OCI-LY1 (cell line): ENCODE results near the gene TXNL4B.

Experiments used
- H2AFZ ChIP-seq: fragments of 200-600 bp; sonication (generic), shearing (Covaris generic); 2 replicates; pipeline ENCODE4 v1.6.0; 2014; ENCODE audit warnings: antibody characterized with exemption, mild to moderate bottlenecking, low read length
- H3F3A ChIP-seq: fragments of 200-600 bp; sonication (generic), shearing (Covaris generic); 2 replicates; pipeline ENCODE4 v1.6.0; 2014; ENCODE audit warnings: mild to moderate bottlenecking, antibody characterized with exemption, low read length, moderate library complexity; ENCODE audit not compliant: insufficient read depth
- H3K27ac ChIP-seq: fragments of 200-600 bp; sonication (generic); 2 replicates; pipeline ENCODE4 v1.5.1; 2014; ENCODE audit warnings: low read length, mixed run types, mild to moderate bottlenecking, low read depth; ENCODE audit not compliant: poor library complexity, severe bottlenecking
- H3K27me3 ChIP-seq: fragments of 200-600 bp; sonication (generic); 2 replicates; pipeline ENCODE4 v1.6.0; 2014; ENCODE audit warnings: antibody characterized with exemption, mild to moderate bottlenecking, low read length, moderate library complexity; ENCODE audit not compliant: insufficient read depth
- H3K36me3 ChIP-seq: fragments of 200-600 bp; sonication (generic); 2 replicates; pipeline ENCODE4 v1.6.1; 2014; ENCODE audit warnings: mild to moderate bottlenecking, antibody characterized with exemption, low read length, moderate library complexity, mixed read lengths; ENCODE audit not compliant: insufficient read depth
- H3K4me1 ChIP-seq: fragments of 200-600 bp; sonication (generic); 2 replicates; pipeline ENCODE4 v1.5.1; 2014; ENCODE audit warnings: mild to moderate bottlenecking, low read length, moderate library complexity; ENCODE audit not compliant: insufficient read depth, severe bottlenecking
- H3K4me2 ChIP-seq: fragments of 200-600 bp; sonication (generic), shearing (Covaris generic); 2 replicates; pipeline ENCODE4 v1.6.1; 2014; ENCODE audit warnings: low read length
- H3K4me3 ChIP-seq: fragments of 200-600 bp; sonication (generic); 2 replicates; pipeline ENCODE4 v1.5.1; 2014; ENCODE audit warnings: low read length, low read depth, mild to moderate bottlenecking, mixed read lengths; ENCODE audit not compliant: poor library complexity, severe bottlenecking
- H3K79me2 ChIP-seq: fragments of 200-600 bp; shearing (Covaris generic); 2 replicates; pipeline ENCODE4 v1.6.1; 2016; ENCODE audit warnings: mixed run types, low read length, mixed read lengths; ENCODE audit not compliant: insufficient read depth
- H3K9ac ChIP-seq: fragments of 200-600 bp; sonication (generic), shearing (Covaris generic); 2 replicates; pipeline ENCODE4 v1.6.1; 2014; ENCODE audit warnings: mild to moderate bottlenecking, low read length, mixed read lengths
- H3K9me2 ChIP-seq: fragments of 200-600 bp; sonication (generic), shearing (Covaris generic); 2 replicates; pipeline ENCODE4 v1.6.1; 2014; ENCODE audit warnings: low read depth, mild to moderate bottlenecking, low read length, mixed read lengths
- H3K9me3 ChIP-seq: fragments of 200-600 bp; shearing (Covaris generic); 2 replicates; pipeline ENCODE4 v1.6.1; 2014; ENCODE audit warnings: low read length, mixed read lengths
- H4K20me1 ChIP-seq: fragments of 200-600 bp; sonication (generic), shearing (Covaris generic); 2 replicates; pipeline ENCODE4 v1.6.0; 2016; ENCODE audit warnings: mild to moderate bottlenecking, low read length; ENCODE audit not compliant: insufficient read depth
- EZH2 ChIP-seq: fragments of 200-600 bp; sonication (generic), shearing (Covaris generic); IDR thresholded peaks from 2 replicates; pipeline ENCODE4 v1.8.0; 2017; ENCODE audit warnings: borderline replicate concordance, mixed run types, mild to moderate bottlenecking, antibody characterized with exemption, low read length, moderate library complexity, mixed read lengths
- TF ChIP-seq, protein P1 (sequence below): fragments of 200-600 bp; sonication (generic), shearing (Covaris generic); IDR thresholded peaks from 2 replicates; pipeline ENCODE4 v1.5.1; 2017; ENCODE audit warnings: mild to moderate bottlenecking, antibody characterized with exemption, low read length, moderate library complexity, mixed read lengths

TXNL4B gene

DNA sequence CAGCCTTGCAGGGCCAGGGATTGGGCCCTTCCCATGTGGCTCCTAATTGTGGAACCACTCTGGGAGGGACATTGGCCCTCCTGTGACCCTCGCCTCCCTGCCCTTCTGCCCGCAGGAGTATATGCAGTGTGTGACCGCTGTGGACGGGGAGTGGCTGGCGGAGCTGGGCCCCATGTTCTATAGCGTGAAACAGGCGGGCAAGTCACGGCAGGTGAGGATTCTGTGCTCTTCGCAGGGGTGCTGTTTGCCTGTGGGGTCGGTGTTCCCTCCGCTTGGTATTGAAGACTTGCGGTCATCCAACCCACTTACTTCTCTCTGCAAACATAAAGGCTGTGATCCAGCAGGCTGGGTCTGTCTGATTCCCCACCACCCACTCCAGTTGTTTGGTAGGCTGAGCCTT is 15.9 kb upstream of the TXNL4B start:
- Histone ChIP-seq H3K27me3 (no peaks in the 10 kb centered on the region), H4K20me1 (no peaks in the 10 kb centered on the region), H3K27ac (no peak overlapping the region), H3K79me2 (no peaks in the 10 kb centered on the region), H3K4me3 (no peak overlapping the region), H3K9me2 (no peaks in the 10 kb centered on the region), H3K4me2 (no peak overlapping the region), H3K4me1 (no peaks in the 10 kb centered on the region), H3K36me3 (peaks cover 86% of the 10 kb centered on the region), H2AFZ (no peak overlapping the region), H3F3A (no peaks in the 10 kb centered on the region), H3K9ac (no peak overlapping the region), H3K9me3 (no peaks in the 10 kb centered on the region)
- no peak for TF ChIP-seq EZH2
- TF ChIP-seq, protein P1, sequence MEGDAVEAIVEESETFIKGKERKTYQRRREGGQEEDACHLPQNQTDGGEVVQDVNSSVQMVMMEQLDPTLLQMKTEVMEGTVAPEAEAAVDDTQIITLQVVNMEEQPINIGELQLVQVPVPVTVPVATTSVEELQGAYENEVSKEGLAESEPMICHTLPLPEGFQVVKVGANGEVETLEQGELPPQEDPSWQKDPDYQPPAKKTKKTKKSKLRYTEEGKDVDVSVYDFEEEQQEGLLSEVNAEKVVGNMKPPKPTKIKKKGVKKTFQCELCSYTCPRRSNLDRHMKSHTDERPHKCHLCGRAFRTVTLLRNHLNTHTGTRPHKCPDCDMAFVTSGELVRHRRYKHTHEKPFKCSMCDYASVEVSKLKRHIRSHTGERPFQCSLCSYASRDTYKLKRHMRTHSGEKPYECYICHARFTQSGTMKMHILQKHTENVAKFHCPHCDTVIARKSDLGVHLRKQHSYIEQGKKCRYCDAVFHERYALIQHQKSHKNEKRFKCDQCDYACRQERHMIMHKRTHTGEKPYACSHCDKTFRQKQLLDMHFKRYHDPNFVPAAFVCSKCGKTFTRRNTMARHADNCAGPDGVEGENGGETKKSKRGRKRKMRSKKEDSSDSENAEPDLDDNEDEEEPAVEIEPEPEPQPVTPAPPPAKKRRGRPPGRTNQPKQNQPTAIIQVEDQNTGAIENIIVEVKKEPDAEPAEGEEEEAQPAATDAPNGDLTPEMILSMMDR: no peak

DNA sequence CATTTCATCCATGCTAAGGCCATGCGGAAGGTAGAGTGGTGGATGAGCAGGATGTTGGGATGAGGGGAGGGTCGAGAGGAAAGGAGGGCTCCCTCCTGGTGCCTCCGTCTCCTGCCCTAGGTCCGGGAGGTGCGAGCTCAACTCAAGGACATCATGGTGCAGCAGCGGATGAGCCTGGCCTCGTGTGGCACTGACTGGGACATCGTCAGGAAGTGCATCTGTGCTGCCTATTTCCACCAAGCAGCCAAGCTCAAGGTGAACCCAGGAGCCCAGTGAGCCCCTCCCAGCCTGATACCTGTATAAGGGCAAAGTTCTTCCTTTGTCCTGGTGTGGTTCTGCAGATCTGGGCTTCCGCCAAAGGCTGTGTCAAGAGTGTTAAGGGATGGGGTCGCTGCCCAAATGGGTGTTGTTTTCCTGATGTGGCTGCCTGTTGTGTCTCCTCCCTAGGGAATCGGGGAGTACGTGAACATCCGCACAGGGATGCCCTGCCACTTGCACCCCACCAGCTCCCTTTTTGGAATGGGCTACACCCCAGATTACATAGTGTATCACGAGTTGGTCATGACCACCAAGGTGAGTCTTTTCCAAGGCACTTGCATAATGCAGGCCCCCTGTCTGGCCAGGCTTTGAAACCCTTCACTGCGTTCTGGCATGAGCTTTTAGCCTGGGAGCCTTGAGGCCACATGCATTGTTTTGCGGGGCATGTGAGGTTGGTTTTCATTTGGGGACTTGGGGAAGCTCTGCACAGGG is 15.1 kb upstream of the TXNL4B start:
- no peaks in the 10 kb centered on the region for H3K79me2 ChIP-seq
- no peak overlapping the region for H2AFZ ChIP-seq
- TF ChIP-seq EZH2: no peak
- TF ChIP-seq, protein P1: no peak
- no peak overlapping the region for H3K27ac ChIP-seq
- no peaks in the 10 kb centered on the region for H3F3A ChIP-seq
- peaks cover 94% of the 10 kb centered on the region for H3K36me3 ChIP-seq
- H3K9me3 ChIP-seq: no peaks in the 10 kb centered on the region
- H3K4me1 ChIP-seq: no peaks in the 10 kb centered on the region
- no peak overlapping the region for H3K4me3 ChIP-seq
- H3K4me2 ChIP-seq: no peak overlapping the region
- H4K20me1 ChIP-seq: no peaks in the 10 kb centered on the region
- H3K9ac ChIP-seq: no peak overlapping the region
- H3K27me3 ChIP-seq: no peaks in the 10 kb centered on the region
- H3K9me2 ChIP-seq: no peaks in the 10 kb centered on the region

DNA sequence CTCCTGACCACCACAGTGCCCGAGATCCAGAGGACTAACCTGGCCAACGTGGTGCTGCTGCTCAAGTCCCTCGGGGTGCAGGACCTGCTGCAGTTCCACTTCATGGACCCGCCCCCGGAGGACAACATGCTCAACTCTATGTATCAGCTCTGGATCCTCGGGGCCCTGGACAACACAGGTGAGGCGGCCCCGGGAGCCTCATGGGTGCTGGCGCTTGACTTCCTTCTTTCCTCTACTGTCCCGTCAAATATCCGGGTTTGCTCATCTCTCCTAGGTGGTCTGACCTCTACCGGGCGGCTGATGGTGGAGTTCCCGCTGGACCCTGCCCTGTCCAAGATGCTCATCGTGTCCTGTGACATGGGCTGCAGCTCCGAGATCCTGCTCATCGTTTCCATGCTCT is 14.0 kb upstream of the TXNL4B start:
- Histone ChIP-seq H3K4me2 (no peak overlapping the region), H3K9me3 (no peaks in the 10 kb centered on the region), H3K9me2 (no peaks in the 10 kb centered on the region), H3K4me1 (no peaks in the 10 kb centered on the region), H3K79me2 (no peaks in the 10 kb centered on the region), H4K20me1 (no peaks in the 10 kb centered on the region), H3F3A (no peaks in the 10 kb centered on the region), H3K4me3 (no peak overlapping the region), H3K27ac (no peak overlapping the region), H3K9ac (no peak overlapping the region), H2AFZ (no peak overlapping the region), H3K27me3 (no peaks in the 10 kb centered on the region), H3K36me3 (peaks cover 99% of the 10 kb centered on the region)
- no peak for TF ChIP-seq EZH2
- TF ChIP-seq, protein P1: no peak
